Activated T-cell treated with anti-CD3 and anti-CD28 coated beads for 4 hours (primary cell): ENCODE measurements around the gene SEPTIN3.

Experiments
- DNase-seq: peaks from one replicate; pipeline ENCODE4 v3.0.0-alpha.2; 2020

Gene SEPTIN3, protein sequence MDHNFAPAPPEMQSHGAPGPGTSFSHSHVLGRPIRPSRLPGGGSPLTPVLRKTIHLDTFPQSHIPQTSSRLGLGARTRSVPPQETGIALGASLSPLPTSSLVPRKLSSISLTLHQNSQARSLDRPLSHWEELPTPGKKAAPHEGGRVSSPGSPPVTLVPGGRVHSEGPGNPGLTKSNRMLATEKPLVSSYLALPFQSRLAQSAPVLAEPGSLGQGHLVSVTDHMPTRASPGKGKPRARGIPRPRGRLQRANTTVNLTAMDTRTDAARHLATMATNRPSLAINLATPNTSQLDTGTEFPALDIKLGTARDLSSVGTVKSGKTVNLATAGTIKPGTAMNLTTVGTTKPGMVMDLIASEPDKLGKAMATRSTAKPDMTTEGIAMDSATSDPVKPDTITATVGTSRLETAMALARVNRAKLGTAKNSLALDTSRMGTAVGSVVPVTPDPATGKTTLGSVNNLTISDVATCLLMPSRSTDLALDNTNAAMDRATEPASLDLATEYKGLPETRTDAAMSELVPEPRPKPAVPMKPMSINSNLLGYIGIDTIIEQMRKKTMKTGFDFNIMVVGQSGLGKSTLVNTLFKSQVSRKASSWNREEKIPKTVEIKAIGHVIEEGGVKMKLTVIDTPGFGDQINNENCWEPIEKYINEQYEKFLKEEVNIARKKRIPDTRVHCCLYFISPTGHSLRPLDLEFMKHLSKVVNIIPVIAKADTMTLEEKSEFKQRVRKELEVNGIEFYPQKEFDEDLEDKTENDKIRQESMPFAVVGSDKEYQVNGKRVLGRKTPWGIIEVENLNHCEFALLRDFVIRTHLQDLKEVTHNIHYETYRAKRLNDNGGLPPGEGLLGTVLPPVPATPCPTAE

DNA sequence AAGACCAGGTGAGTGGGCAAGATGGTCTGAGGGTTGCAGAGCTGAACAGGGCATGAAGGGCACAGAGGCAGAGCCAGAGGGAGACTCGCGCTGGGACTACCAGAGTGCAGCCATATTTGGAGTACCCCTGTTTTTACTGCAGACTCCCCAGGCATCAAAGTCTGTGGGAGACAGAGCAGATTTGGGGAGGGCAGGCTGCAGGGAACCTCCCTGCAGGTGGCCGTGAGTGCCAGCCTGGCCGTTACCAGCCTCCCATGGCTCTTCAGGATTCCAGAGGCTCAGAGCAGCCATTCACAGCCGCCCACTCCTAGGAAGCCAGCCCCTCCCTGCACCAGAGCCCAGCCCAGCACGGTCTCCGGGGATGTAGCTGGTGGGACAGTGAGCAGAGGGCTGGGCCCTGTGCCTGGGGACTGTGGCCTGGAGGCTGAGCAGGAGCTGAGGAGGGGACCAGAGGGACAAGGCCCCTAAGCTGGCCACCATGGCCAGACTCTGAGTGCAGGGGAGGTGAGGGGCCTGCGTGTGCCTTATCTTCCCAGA lies at the start of gene SEPTIN3:
TSS of gene SEPTIN3 (plus strand) at position 334 of the 537 bp plus-strand sequence. CDS start 2,050 bp downstream, outside the sequence.
- DNase-seq: no peak

GRCh38 chr22:41920271-41920976 lies 48.8 kb upstream of the SEPTIN3 start:
- no peak for DNase-seq

GRCh38 chr22:41922328-41922727 lies 46.9 kb upstream of the SEPTIN3 start:
- DNase-seq: no peak

- no peak for DNase-seq
Observed at GRCh38 chr22:41922940-41923594, 46.2 kb upstream of the SEPTIN3 start.

DNA sequence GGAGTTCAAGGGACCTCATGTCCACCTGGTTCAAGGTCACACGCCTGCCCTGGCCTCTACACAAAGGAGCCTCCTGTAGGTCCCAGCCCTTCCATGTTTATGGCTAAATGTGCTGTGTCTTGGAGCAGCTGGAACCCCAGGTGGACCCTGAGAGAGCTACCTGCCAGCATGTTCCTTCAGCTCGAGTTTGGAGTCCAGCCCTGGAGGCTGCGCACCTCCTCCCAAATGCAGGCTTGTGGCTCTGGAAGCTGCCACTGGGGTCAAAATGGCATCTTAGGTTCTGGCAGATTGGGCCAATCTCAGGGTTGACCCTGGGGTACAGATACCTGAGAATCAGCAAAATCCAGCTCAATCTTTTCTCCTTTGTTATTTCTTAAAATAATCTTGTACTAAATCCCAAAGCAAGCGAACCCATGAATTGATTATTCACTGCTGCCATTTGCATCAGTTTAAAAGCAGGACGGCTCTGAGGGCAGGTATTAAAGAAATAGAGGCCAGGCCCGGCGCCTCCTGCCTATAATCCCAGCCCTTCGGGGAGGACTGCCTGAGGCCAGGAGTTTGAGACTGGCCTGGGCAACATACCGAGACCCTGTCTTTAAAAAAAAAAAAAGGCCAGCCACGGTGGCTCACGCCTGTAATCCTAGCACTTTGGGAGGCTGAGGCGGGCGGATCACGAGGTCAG lies 45.5 kb upstream of the SEPTIN3 start:
- DNase-seq: no peak

DNA sequence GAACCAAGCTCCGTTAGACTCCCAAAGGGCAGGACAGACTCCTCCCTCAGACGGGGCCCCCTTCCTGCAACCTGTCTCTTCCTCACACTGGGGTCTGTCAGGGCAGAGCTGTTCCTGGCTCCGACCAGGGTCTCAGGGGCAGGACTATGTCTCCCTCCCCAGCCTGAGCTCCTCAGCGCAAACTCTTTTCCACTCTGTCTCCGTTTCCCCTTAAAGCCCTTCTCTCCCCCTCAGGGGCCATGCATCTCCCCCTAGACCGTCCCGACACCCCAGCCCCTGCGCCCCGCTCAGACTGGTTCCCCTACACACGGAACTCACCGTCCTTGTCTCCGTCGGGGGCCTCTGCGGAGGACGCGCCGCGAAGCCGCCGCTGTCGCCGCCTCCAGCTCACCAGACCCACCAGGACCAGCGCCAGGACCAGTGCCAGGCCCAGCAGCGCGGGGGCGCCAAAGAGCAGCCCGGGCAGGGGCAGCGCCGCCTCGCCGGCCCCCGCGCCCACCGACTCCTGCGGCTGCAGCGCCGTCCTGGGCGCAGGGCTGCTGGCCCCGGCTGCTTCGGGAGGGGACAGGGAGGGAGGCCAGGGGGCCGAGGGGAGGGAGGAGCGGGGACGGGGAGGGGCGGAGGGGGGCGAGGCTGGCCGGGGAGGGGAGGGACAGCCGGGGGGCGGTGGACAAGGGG lies 43.3 kb upstream of the SEPTIN3 start:
- peak; percentile 62 for DNase-seq

GRCh38 chr22:41927813-41928212 lies 41.4 kb upstream of the SEPTIN3 start:
- DNase-seq: no peak

GRCh38 chr22:41928593-41929417 lies 40.4 kb upstream of the SEPTIN3 start:
- no peak for DNase-seq

DNA sequence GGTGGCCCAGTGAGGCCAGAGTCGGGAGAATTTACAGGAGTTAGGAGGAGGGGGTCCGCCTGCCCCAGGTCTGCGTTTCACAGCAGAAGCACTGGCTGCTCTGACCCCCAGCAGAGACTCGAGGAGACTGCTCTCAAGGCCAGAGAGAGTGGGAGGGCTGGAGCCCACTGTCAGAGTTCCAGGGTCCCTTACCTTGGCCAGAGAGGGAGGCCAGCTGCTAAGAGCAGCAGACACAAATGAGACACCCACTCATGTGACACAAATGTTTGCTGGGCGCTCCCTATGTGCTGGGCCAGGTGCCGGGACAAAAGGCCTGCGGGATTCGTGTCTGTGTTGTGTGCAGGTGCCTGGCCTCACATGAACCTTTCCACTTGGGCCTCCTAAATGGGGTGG lies 39.8 kb upstream of the SEPTIN3 start:
- DNase-seq: no peak

DNA sequence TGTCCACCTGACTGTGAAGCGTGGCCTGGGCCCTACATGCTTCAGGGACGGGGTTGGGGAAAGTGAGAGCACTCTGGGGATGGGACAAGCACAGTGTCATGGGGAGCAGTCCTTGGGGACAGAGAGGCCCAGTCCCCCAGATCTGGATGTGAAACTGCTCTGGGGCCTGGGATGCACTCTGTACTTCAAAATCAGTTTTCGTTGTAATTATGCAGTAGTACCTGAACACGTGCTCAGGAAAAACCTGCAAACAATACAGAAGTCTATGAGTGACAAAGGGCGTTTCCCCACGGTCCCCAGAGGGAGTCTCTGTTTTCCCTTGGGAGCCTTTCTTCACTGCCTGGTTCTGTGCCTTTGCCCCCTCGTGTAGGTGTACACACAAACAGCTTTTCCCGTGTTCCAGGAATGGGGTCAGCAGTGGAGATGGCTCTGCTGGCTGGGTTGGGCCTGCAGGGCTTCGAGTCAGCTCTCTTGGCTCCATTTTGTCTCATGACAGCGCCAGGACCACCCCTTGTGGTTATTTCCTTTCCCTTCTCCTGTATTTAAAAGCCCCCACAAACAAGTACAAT lies 37.5 kb upstream of the SEPTIN3 start:
- DNase-seq: no peak

DNA sequence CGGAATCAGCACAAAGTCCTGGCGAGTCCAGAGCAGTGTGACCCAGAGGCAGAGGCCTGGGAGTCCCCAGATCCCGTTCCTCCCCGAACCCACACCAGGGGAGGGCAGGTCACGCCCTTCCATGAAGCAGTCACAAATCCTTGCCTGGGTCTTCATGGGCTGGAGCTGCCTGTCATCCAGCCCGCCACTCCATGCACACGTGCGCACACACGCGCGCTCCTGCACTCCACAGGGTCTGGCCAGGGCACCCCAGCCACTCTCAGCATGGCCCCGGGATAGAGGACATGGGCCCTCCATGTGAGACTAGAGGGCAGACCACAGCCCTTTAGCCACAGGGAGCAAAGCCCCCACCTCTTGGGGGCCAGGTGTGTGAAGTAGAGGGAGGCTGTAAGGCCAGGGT lies 36.9 kb upstream of the SEPTIN3 start:
- DNase-seq: no peak

- no peak for DNase-seq
Observed at GRCh38 chr22:41933411-41934177, 35.6 kb upstream of the SEPTIN3 start.

DNA sequence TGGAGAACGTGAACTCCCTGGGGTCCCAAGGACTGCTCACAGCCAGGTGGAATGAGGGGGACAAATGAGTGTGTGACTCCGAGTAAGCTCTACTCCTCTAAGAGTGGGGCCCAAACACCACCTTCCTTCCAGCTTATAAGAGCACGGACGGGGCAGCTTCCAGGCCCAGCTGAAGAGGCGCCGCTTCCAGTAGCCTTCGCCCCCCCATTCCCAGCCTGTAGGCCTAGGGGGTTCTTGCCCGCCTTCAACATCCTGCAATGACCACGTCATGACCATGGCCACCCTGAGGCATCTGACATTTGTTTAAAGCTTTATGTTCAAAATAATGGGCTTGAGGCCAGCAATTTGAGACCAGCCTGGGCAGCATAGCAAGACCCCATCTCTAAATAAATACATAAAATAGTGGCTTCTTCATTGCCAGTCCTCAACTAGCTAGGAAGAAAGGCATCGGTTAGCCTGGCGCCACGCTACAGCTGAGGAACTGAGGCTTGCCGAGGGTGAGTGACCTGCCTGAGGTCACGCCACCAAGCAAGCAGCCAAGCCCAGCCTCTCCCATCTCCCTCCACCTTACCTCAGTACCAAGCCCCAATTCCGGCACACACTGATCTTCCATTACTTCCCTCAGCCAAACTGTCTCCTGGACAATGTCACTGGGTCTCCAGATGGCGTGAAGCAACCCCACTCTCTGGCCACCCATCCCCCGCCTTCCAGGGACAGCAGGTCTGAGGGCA lies 34.8 kb upstream of the SEPTIN3 start:
- DNase-seq: no peak

GRCh38 chr22:41935015-41935351 lies 34.3 kb upstream of the SEPTIN3 start:
- no peak for DNase-seq

DNA sequence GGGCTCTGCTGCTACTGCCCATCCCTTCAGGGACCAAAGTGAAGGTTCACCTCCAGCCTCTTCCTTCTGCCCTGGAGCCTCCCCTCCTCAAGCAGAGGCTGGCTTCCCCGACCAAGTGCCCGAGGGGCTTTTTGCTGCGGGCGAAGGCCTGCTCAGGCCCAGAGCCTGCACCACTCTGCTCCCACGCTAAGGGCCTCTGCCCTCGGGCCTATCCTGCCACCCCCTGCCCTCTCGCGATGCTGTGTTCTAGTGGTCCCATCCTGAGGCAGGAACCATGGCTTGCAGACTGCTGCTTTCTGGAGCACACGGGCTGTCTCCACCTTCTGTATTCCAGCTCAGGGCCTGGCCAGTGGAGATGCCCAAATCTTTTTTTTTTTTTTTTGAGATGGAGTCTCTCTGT lies 33.7 kb upstream of the SEPTIN3 start:
- no peak for DNase-seq

DNA sequence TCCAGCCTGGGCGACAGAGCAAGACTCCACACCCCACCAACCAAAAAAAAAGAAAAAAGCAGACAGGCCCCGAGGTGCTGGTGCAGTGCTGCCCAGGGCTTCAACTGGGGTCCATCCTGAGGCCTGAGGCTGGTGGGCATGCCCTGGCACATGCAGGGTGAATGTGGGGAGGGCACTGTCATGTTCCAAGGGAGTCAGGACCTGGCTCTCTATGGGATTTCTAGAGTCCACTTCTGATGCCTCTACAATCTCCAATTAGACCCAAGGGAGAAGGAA lies 32.4 kb upstream of the SEPTIN3 start:
- no peak for DNase-seq

DNA sequence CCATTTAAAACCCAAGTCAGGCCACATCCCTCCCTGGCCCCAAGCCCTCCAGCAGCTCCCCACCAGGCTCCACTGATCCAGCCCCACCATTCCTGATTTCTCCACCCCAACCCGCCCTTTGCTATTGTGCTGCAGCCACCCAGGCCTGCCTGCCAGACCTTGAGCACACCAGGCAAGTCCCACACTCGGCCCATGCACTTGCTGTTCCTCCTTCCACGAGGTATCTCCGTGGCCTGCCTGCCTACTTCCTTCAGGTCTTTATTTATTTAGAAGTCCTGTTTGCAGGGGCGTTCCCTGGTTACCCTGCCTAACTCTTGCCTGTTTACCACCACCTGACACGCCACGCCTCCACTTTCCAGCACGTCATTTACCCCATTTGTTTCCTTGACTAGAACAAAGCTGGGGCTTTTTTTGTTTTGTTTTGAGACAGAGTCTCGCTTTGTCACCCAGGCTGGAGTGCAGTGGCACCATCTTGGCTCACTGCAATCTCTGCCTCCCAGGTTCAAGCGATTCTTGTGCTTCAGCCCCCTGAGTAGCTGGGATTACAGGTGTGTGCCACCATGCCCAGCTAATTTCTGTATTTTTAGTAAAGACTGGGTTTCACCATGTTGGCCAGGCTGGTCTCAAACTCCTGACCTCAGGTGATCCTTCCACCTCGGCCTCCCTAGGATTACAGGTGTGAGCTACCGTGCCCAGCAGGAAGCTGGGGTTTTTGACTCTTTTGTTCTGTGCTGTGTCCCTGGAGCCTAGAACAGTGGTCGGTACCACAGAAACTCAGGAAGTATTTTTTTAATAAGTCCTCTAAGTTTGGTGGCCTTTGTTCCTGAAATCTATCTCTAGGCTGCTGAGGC lies 29.0 kb upstream of the SEPTIN3 start:
- peak; percentile 95 for DNase-seq
